ENCODE results near the gene AKNAD1. TPM values are rescaled to one million over a fixed set of nuclear protein-coding genes. Genes with fewer than 3 reads are reported as not detected.

Gene AKNAD1
- polyA plus RNA-seq, 1 donor (not counting 4 experiments of a cell fraction or from before 2014, with no cell fraction given): 6.9 TPM

- no peaks in the 10 kb centered on the region for H3K9me3 ChIP-seq (ENCODE audit: control insufficient read depth, low read depth, low read length)
- no peak for TF ChIP-seq EZH2 (IDR thresholded peaks at IDR 0.05; ENCODE audit: low read length)
- TF ChIP-seq CTCF (optimal IDR thresholded peaks at IDR 0.05 in 1 of 3, IDR thresholded peaks at IDR 0.05 in 1 of 3, conservative IDR thresholded peaks at IDR 0.05 in 1 of 3; ENCODE audit: extremely low read depth in 1 of 3, insufficient read depth in 2 of 3, low read length in 3 of 3): no peak
- no peaks in the 10 kb centered on the region for H3K9me1 ChIP-seq (ENCODE audit: control insufficient read depth, extremely low read depth, insufficient read depth, low read length)
- no peak overlapping the region for H3K4me3 ChIP-seq (ENCODE audit: control insufficient read depth in 2 of 3, extremely low read depth in 1 of 3, insufficient read depth in 2 of 3, low read depth in 1 of 3, low read length in 3 of 3)
- no peak overlapping the region for H3K27ac ChIP-seq (ENCODE audit: control insufficient read depth, insufficient read depth, low read length)
- H3K27me3 ChIP-seq (ENCODE audit: control insufficient read depth, extremely low read depth, insufficient read depth, low read length): no peaks in the 10 kb centered on the region
- H4K20me1 ChIP-seq (ENCODE audit: control insufficient read depth, extremely low read depth, insufficient read depth, low read length): no peaks in the 10 kb centered on the region
- no peak overlapping the region for H3K4me2 ChIP-seq (ENCODE audit: control insufficient read depth, extremely low read depth, insufficient read depth, low read depth, low read length)
- no peak for FAIRE-seq
- H3K79me2 ChIP-seq (ENCODE audit: control insufficient read depth, insufficient read depth, low read length): no peaks in the 10 kb centered on the region
- no peak for DNase-seq (ENCODE audit: low read depth, low spot score)
- H2AFZ ChIP-seq (ENCODE audit: control insufficient read depth, low read length): no peak overlapping the region
- dilution Hi-C loops (cut with MboI; ENCODE audit: extremely low pct_ligation_motif_present, low sequenced_read_pairs): no loop called here
- peaks cover 17% of the 10 kb centered on the region for H3K4me1 ChIP-seq (ENCODE audit: control insufficient read depth, extremely low read depth, insufficient read depth, low read length)
- H3K36me3 ChIP-seq (ENCODE audit: control insufficient read depth in 2 of 2, extremely low read depth in 1 of 2, insufficient read depth in 2 of 2, low read length in 2 of 2): no peaks in the 10 kb centered on the region
- H3K9ac ChIP-seq (ENCODE audit: control insufficient read depth, extremely low read depth, insufficient read depth, low read length): no peak overlapping the region
Observed at GRCh38 chr1:108847494-108847893, 9.4 kb downstream of the AKNAD1 start.

- Histone ChIP-seq H3K4me1 (ENCODE audit: control insufficient read depth, extremely low read depth, insufficient read depth, low read length) (peaks cover 19% of the 10 kb centered on the region), H3K27ac (ENCODE audit: control insufficient read depth, insufficient read depth, low read length) (peak overlapping the region; percentile 84), H3K9me1 (ENCODE audit: control insufficient read depth, extremely low read depth, insufficient read depth, low read length) (no peaks in the 10 kb centered on the region), H3K36me3 (ENCODE audit: control insufficient read depth in 2 of 2, extremely low read depth in 1 of 2, insufficient read depth in 2 of 2, low read length in 2 of 2) (no peaks in the 10 kb centered on the region), H3K9ac (ENCODE audit: control insufficient read depth, extremely low read depth, insufficient read depth, low read length) (peak overlapping the region; percentile 26), H3K27me3 (ENCODE audit: control insufficient read depth, extremely low read depth, insufficient read depth, low read length) (no peaks in the 10 kb centered on the region), H3K9me3 (ENCODE audit: control insufficient read depth, low read depth, low read length) (no peaks in the 10 kb centered on the region), H3K4me2 (ENCODE audit: control insufficient read depth, extremely low read depth, insufficient read depth, low read depth, low read length) (peak overlapping the region; percentile 42), H2AFZ (ENCODE audit: control insufficient read depth, low read length) (peak overlapping the region; percentile 14), H3K79me2 (ENCODE audit: control insufficient read depth, insufficient read depth, low read length) (no peaks in the 10 kb centered on the region), H4K20me1 (ENCODE audit: control insufficient read depth, extremely low read depth, insufficient read depth, low read length) (no peaks in the 10 kb centered on the region), H3K4me3 (ENCODE audit: control insufficient read depth in 2 of 3, extremely low read depth in 1 of 3, insufficient read depth in 2 of 3, low read depth in 1 of 3, low read length in 3 of 3) (no peak overlapping the region)
- dilution Hi-C loops (cut with MboI; ENCODE audit: extremely low pct_ligation_motif_present, low sequenced_read_pairs): no loop called here
- FAIRE-seq (peak; percentile 82), DNase-seq (ENCODE audit: low read depth, low spot score) (no peak)
- no peak for TF ChIP-seq CTCF (optimal IDR thresholded peaks at IDR 0.05 in 1 of 3, IDR thresholded peaks at IDR 0.05 in 1 of 3, conservative IDR thresholded peaks at IDR 0.05 in 1 of 3; ENCODE audit: extremely low read depth in 1 of 3, insufficient read depth in 2 of 3, low read length in 3 of 3)
- TF ChIP-seq EZH2 (IDR thresholded peaks at IDR 0.05; ENCODE audit: low read length): no peak
Observed at GRCh38 chr1:108845991-108846390, 10.9 kb downstream of the AKNAD1 start.
